ENCODE measurements around the gene HOXC11. TPM values are rescaled to one million over a fixed set of nuclear protein-coding genes. Genes with fewer than 3 reads are reported as not detected.
A peak's percentile ranks its signal among the peaks of the same experiment; 100 is the strongest.

HOXC11 gene
- total and polyA plus RNA-seq, 10 of the 15 experiments (the other 5 are each of a cell fraction or from before 2014, with no cell fraction given), result not detected

GRCh38 chr12:53998110-53998899, 25.4 kb downstream of the HOXC11 start:
- CTCF ChIA-PET, result interaction anchor here (1.0 to 4.2 kb wide), 9 partner anchors 9 to 233 kb away, joined by 3 to 20 read pairs (median 4); partner anchors contain the start of genes HOXC5 and SMUG1
- SMC1A ChIA-PET (ENCODE audit: uncharacterized antibody, unreplicated experiment), result interaction anchor here (0.8 to 1.3 kb wide), 4 partner anchors 34 to 209 kb away, joined by 3 read pairs; partner anchors contain the start of gene HOXC5
- Histone ChIP-seq H3K27ac (ENCODE audit: control insufficient read depth, insufficient read depth) (no peak overlapping the region), H3K4me1 (ENCODE audit: control insufficient read depth, insufficient read depth, low read length) (peaks cover 7% of the 10 kb centered on the region), H3K27me3 (replicated peaks in 1 of 2; ENCODE audit: control insufficient read depth in 2 of 2, insufficient read depth in 2 of 2, low read length in 1 of 2) (peaks cover 20 to 50% of the 10 kb centered on the region in 2 experiments), H3K4me2 (ENCODE audit: control insufficient read depth, insufficient read depth) (no peak overlapping the region), H3K9me3 (replicated peaks; ENCODE audit: control insufficient read depth, insufficient read depth, low read length) (no peaks in the 10 kb centered on the region), H4K20me1 (ENCODE audit: control insufficient read depth, insufficient read depth) (no peaks in the 10 kb centered on the region), H3K79me2 (ENCODE audit: control insufficient read depth, insufficient read depth, low read length) (no peaks in the 10 kb centered on the region), H3K4me3 (no peak overlapping the region), H3K9ac (ENCODE audit: control insufficient read depth, insufficient read depth, low read length) (no peak overlapping the region), H2AFZ (ENCODE audit: control insufficient read depth, low read depth, low read length) (no peak overlapping the region), H3K36me3 (ENCODE audit: control insufficient read depth in 2 of 2, insufficient read depth in 2 of 2, low read length in 1 of 2) (no peaks in the 10 kb centered on the region)
- FAIRE-seq (no peak), DNase-seq (ENCODE audit: low read depth, low spot score) (no peak), ATAC-seq (no peak)
- RAD21 ChIA-PET (ENCODE audit: unreplicated experiment), result interaction anchor here (0.7 kb wide), 1 partner anchor 25 kb away, joined by 3 read pairs; no protein-coding TSS in a partner anchor
- in situ Hi-C loops (cut with MboI) (no loop called here), intact Hi-C loops (cut with micrococcal nuclease; ENCODE audit: unreplicated experiment) (no loop called here)
- WGBS (ENCODE audit: insufficient coverage, insufficient replicate concordance, low lambda C conversion rate, missing lambda C conversion rate), result 6% methylated on average over 11 of the region's 11 CpGs
- POLR2A ChIA-PET, result interaction anchor here (0.6 kb wide), 2 partner anchors 12 to 20 kb away, joined by 3 to 6 read pairs; no protein-coding TSS in a partner anchor
- no TSS peak for BruUV-seq (replicated peaks)
- no peak for TF ChIP-seq YY1 (IDR thresholded peaks at IDR 0.05; ENCODE audit: low read depth, low read length)
- no peak for TF ChIP-seq USF2 (IDR thresholded peaks at IDR 0.05; ENCODE audit: borderline replicate concordance, low read depth, low read length)
- peak; percentile 17; the same call in 1 of the 2 replicates for TF ChIP-seq EZH2 (IDR thresholded peaks at IDR 0.05; ENCODE audit: borderline replicate concordance, control insufficient read depth, low read depth, low read length)

GRCh38 chr12:53998900-53999236, 25.9 kb downstream of the HOXC11 start:
- POLR2A ChIA-PET, result interaction anchor here (0.6 kb wide), 2 partner anchors 12 to 19 kb away, joined by 3 to 6 read pairs; no protein-coding TSS in a partner anchor
- Histone ChIP-seq H2AFZ (ENCODE audit: control insufficient read depth, low read depth, low read length) (no peak overlapping the region), H3K79me2 (ENCODE audit: control insufficient read depth, insufficient read depth, low read length) (no peaks in the 10 kb centered on the region), H3K4me3 (no peak overlapping the region), H3K36me3 (ENCODE audit: control insufficient read depth in 2 of 2, insufficient read depth in 2 of 2, low read length in 1 of 2) (no peaks in the 10 kb centered on the region), H3K4me2 (ENCODE audit: control insufficient read depth, insufficient read depth) (no peak overlapping the region), H3K27ac (ENCODE audit: control insufficient read depth, insufficient read depth) (no peak overlapping the region), H3K9me3 (replicated peaks; ENCODE audit: control insufficient read depth, insufficient read depth, low read length) (no peaks in the 10 kb centered on the region), H3K9ac (ENCODE audit: control insufficient read depth, insufficient read depth, low read length) (no peak overlapping the region), H3K27me3 (replicated peaks in 1 of 2; ENCODE audit: control insufficient read depth in 2 of 2, insufficient read depth in 2 of 2, low read length in 1 of 2) (peaks cover 19 to 46% of the 10 kb centered on the region in 2 experiments), H3K4me1 (ENCODE audit: control insufficient read depth, insufficient read depth, low read length) (peaks cover 7% of the 10 kb centered on the region), H4K20me1 (ENCODE audit: control insufficient read depth, insufficient read depth) (no peaks in the 10 kb centered on the region)
- intact Hi-C loops (cut with micrococcal nuclease; ENCODE audit: unreplicated experiment), result no loop called here
- DNase-seq (ENCODE audit: low read depth, low spot score) (no peak), FAIRE-seq (no peak), ATAC-seq (no peak)
- WGBS (ENCODE audit: insufficient coverage, insufficient replicate concordance, low lambda C conversion rate, missing lambda C conversion rate), result 17% methylated on average over 13 of the region's 13 CpGs
- no TSS peak for BruUV-seq (replicated peaks)
- SMC1A ChIA-PET (ENCODE audit: uncharacterized antibody, unreplicated experiment), result interaction anchor here (1.1 kb wide), 2 partner anchors 34 to 202 kb away, joined by 3 read pairs; partner anchors contain the start of gene HOXC5
- in situ Hi-C loops (cut with MboI), result no loop called here
- CTCF ChIA-PET, result interaction anchor here (1.6 to 4.2 kb wide), 6 partner anchors 34 to 216 kb away, joined by 4 to 20 read pairs (median 8); partner anchors contain the start of gene HOXC5
- RAD21 ChIA-PET (ENCODE audit: unreplicated experiment), result interaction anchor here (1.2 kb wide), 1 partner anchor 190 kb away, joined by 3 read pairs; the partner anchor contains the start of gene SMUG1
- no peak for TF ChIP-seq E2F8 (IDR thresholded peaks at IDR 0.05; ENCODE audit: low read depth, partially characterized antibody)
- no peak for TF ChIP-seq FOXM1 (IDR thresholded peaks at IDR 0.05; ENCODE audit: low read depth, low read length)
- TF ChIP-seq NBN (IDR thresholded peaks at IDR 0.05), result no peak
- TF ChIP-seq ZNF622 (IDR thresholded peaks at IDR 0.05), result no peak
- no peak for TF ChIP-seq WRNIP1 (IDR thresholded peaks at IDR 0.05; ENCODE audit: borderline replicate concordance, low read depth, low read length)
- TF ChIP-seq YY1 (IDR thresholded peaks at IDR 0.05; ENCODE audit: low read depth, low read length), result no peak
- TF ChIP-seq KAT2A (conservative IDR thresholded peaks at IDR 0.05; ENCODE audit: control insufficient read depth, low read depth, low read length), result no peak
- no peak for TF ChIP-seq SIN3A (IDR thresholded peaks at IDR 0.05; ENCODE audit: low read depth, low read length)
- no peak for TF ChIP-seq ATF7 (IDR thresholded peaks at IDR 0.05; ENCODE audit: low read depth)

Data from GM12878 (cell line).